H9 (cell line): Measurements from ENCODE around the gene PDE3B. TPM values are rescaled to one million over a fixed set of nuclear protein-coding genes. Genes with fewer than 3 reads are reported as not detected.
"Not testable (repeated sequence)": the region's sequence is repeated elsewhere in the genome, so short reads cannot be mapped to it uniquely, and the experiment has no call there.

ENCODE experiments used
- DNase-seq: peaks from one replicate; pipeline ENCODE4 v3.0.0-alpha.2; 2017
- H2AFZ ChIP-seq: one replicate; pipeline ENCODE4 v1.6.1; 2013; ENCODE audit warnings: mild to moderate bottlenecking, low read length, control low read depth, moderate library complexity
- H2AK5ac ChIP-seq: 2 replicates; pipeline ENCODE4 v1.6.1; 2013; ENCODE audit warnings: low read length, control low read depth, mixed read lengths; ENCODE audit not compliant: insufficient read length
- H2BK120ac ChIP-seq: one replicate; pipeline ENCODE4 v1.6.1; 2013; ENCODE audit warnings: low read depth, mild to moderate bottlenecking, low read length, control low read depth, inconsistent platforms; ENCODE audit not compliant: poor library complexity, severe bottlenecking
- H2BK12ac ChIP-seq: 2 replicates; pipeline ENCODE4 v1.6.1; 2013; ENCODE audit warnings: low read length, control low read depth, mixed read lengths, low read depth; ENCODE audit not compliant: insufficient read length
- H2BK15ac ChIP-seq: 2 replicates; pipeline ENCODE4 v1.6.1; 2013; ENCODE audit warnings: low read depth, low read length, control low read depth
- H2BK20ac ChIP-seq: one replicate; pipeline ENCODE4 v1.6.1; 2013; ENCODE audit warnings: low read depth, mild to moderate bottlenecking, low read length, control low read depth, inconsistent platforms; ENCODE audit not compliant: poor library complexity, severe bottlenecking
- H2BK5ac ChIP-seq: 2 replicates; pipeline ENCODE4 v1.6.1; 2013; ENCODE audit warnings: low read length, control low read depth, mixed read lengths; ENCODE audit not compliant: insufficient read length
- H3K14ac ChIP-seq: 2 replicates; pipeline ENCODE4 v1.6.1; 2013; ENCODE audit warnings: low read length, control low read depth; ENCODE audit not compliant: insufficient read depth
- H3K18ac ChIP-seq: 2 replicates; pipeline ENCODE4 v1.6.1; 2013; ENCODE audit warnings: low read depth, mild to moderate bottlenecking, mixed read lengths, low read length, control low read depth; ENCODE audit not compliant: insufficient read length
- H3K23ac ChIP-seq: 2 replicates; pipeline ENCODE4 v1.6.1; 2013; ENCODE audit warnings: low read length, control low read depth, mixed read lengths, low read depth; ENCODE audit not compliant: insufficient read length
- H3K23me2 ChIP-seq: 2 replicates; pipeline ENCODE4 v1.6.1; 2013; ENCODE audit warnings: low read depth, mild to moderate bottlenecking, mixed read lengths, low read length, control low read depth; ENCODE audit not compliant: insufficient read length, poor library complexity, severe bottlenecking
- H3K27ac ChIP-seq: 2 replicates; pipeline ENCODE4 v1.5.1; 2013; ENCODE audit warnings: low read length, control low read depth, mixed read lengths, low read depth; ENCODE audit not compliant: insufficient read length
- H3K27me3 ChIP-seq: 2 replicates; pipeline ENCODE4 v1.6.1; 2013; ENCODE audit warnings: low read length, control low read depth, inconsistent platforms; ENCODE audit not compliant: insufficient read depth
- H3K4ac ChIP-seq: 2 replicates; pipeline ENCODE4 v1.6.1; 2013; ENCODE audit warnings: low read depth, mild to moderate bottlenecking, control low read depth, inconsistent platforms, low read length, moderate library complexity
- H3K4me1 ChIP-seq: 2 replicates; pipeline ENCODE4 v1.6.1; 2013; ENCODE audit warnings: low read length, control low read depth, inconsistent platforms; ENCODE audit not compliant: insufficient read depth
- H3K4me2 ChIP-seq: 2 replicates; pipeline ENCODE4 v1.6.1; 2013; ENCODE audit warnings: low read length, control low read depth, mixed read lengths; ENCODE audit not compliant: insufficient read length, insufficient read depth
- H3K56ac ChIP-seq: 2 replicates; pipeline ENCODE4 v1.6.1; 2013; ENCODE audit warnings: low read depth, mild to moderate bottlenecking, mixed read lengths, low read length, control low read depth; ENCODE audit not compliant: insufficient read length
- H3K79me1 ChIP-seq: 2 replicates; pipeline ENCODE4 v1.6.1; 2013; ENCODE audit warnings: low read depth, mild to moderate bottlenecking, moderate library complexity, low read length, control low read depth, inconsistent platforms; ENCODE audit not compliant: insufficient read depth, poor library complexity, severe bottlenecking
- H3K79me2 ChIP-seq: 2 replicates; pipeline ENCODE4 v1.6.1; 2013; ENCODE audit warnings: low read length, control low read depth, inconsistent platforms; ENCODE audit not compliant: insufficient read depth
- H3K9ac ChIP-seq: 2 replicates; pipeline ENCODE4 v1.6.1; 2013; ENCODE audit warnings: low read length, control low read depth, mixed read lengths; ENCODE audit not compliant: insufficient read length; ENCODE audit errors: extremely low read depth
- H3K9me3 ChIP-seq: one replicate; pipeline ENCODE4 v1.6.1; 2013; ENCODE audit warnings: low read depth, low read length, inconsistent platforms; ENCODE audit not compliant: control insufficient read depth
- H3T11ph ChIP-seq: one replicate; pipeline ENCODE4 v1.6.1; 2013; ENCODE audit warnings: mild to moderate bottlenecking, low read length, control low read depth, inconsistent platforms
- H4K20me1 ChIP-seq: one replicate; pipeline ENCODE4 v1.6.1; 2013; ENCODE audit not compliant: control insufficient read depth, insufficient read length, insufficient read depth
- H4K5ac ChIP-seq: 2 replicates; pipeline ENCODE4 v1.6.1; 2013; ENCODE audit warnings: low read depth, mild to moderate bottlenecking, mixed read lengths, low read length, control low read depth; ENCODE audit not compliant: insufficient read length
- H4K8ac ChIP-seq: replicated peaks from 2 replicates; pipeline ENCODE4 v1.6.1; 2013; ENCODE audit warnings: low read length, control low read depth, mixed read lengths, low read depth; ENCODE audit not compliant: insufficient read length
- H4K91ac ChIP-seq: 2 replicates; pipeline ENCODE4 v1.6.1; 2013; ENCODE audit warnings: low read depth, mild to moderate bottlenecking, moderate library complexity, mixed read lengths, low read length, control low read depth; ENCODE audit not compliant: insufficient read length
- H3K27ac Mint-ChIP-seq, 3 experiments: 2 replicates in 2 of 3; 3 replicates in 1 of 3; pipeline ENCODE4 v1.8.0; 2020 to 2021; ENCODE audit warnings: mixed read lengths in 3 of 3, mild to moderate bottlenecking in 1 of 3, moderate library complexity in 1 of 3
- H3K27me3 Mint-ChIP-seq: 2 replicates; pipeline ENCODE4 v1.8.0; 2021; ENCODE audit warnings: low read depth, mild to moderate bottlenecking, moderate library complexity, mixed read lengths
- H3K36me3 Mint-ChIP-seq, 3 experiments: 2 replicates in 2 of 3; 3 replicates in 1 of 3; pipeline ENCODE4 v1.8.0; 2020 to 2021; ENCODE audit warnings: low read depth in 3 of 3, mixed read lengths in 3 of 3; ENCODE audit not compliant: insufficient read depth in 1 of 3
- H3K4me1 Mint-ChIP-seq, 2 experiments: 2 replicates each; pipeline ENCODE4 v1.8.0; 2020; ENCODE audit warnings: mixed read lengths in 2 of 2
- H3K4me3 Mint-ChIP-seq, 2 experiments: 2 replicates in 1 of 2; 3 replicates in 1 of 2; pipeline ENCODE4 v1.8.0; 2020 to 2021; ENCODE audit warnings: mild to moderate bottlenecking in 2 of 2, mixed read lengths in 2 of 2, moderate library complexity in 1 of 2
- H3K9me3 Mint-ChIP-seq, 2 experiments: 2 replicates in 1 of 2; 3 replicates in 1 of 2; pipeline ENCODE4 v1.8.0; 2020; ENCODE audit warnings: mild to moderate bottlenecking in 2 of 2, mixed read lengths in 2 of 2, moderate library complexity in 1 of 2
- WGBS: extraction: QIAGEN DNeasy Blood & Tissue Kit; methylation state at CpG from one replicate; pipeline ENCODE4 v1.1.7; 2013; ENCODE audit warnings: missing lambda C conversion rate, low lambda C conversion rate, mixed read lengths; ENCODE audit not compliant: insufficient read length; ENCODE audit errors: extremely low coverage; 5-methylcytosine and 5-hydroxymethylcytosine counted together
- total RNA-seq: library from RNA; stranded (reverse); gene quantifications from 2 replicates; pipeline ENCODE4 v1.2.1, GENCODE V29; 2021
- TF ChIP-seq, protein P1 (sequence below): fragments of 200-600 bp; sonication (generic); conservative IDR thresholded peaks from 3 replicates; pipeline ENCODE4 v1.8.0; 2021; ENCODE audit warnings: antibody characterized with exemption, mild to moderate bottlenecking

The PDE3B gene
- total RNA-seq, 1 experiment from 2014 or later = 6.6 TPM

DNA sequence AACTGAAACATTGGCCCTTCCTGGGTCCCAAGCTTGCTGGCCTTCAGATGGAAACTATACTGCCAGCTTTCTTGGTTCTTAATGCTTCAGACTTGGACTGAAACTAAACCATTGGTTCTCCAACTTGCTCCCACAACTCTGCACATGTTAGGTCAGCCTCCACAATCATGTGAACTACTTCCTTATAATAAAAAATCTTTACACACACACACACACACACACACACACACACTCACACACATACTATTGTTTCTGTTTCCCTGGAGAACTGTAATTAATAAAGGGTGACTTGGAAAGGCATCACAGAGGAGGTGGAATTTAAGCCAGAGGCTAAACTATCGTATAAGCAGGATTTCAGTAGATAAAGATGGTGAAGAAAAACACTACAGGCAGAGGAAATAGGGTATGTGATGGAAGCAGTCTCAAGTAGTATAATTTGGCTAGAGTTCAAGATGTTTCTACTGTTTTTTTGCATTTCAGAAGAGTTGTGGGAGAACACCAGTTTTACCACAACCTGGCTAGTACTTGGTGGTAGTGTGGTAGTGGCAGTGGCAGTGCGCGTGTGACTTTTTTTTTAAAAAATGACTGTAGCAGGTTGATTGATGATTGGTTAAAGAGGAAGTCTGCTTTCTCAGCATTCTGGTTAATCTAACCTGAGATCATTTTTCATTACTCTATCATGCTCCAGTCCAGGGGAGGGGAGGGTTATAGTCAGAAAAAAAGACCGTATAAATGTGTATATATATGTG lies 70.1 kb downstream of the PDE3B start:
- no peak overlapping the region for H3K4ac ChIP-seq
- H2AFZ ChIP-seq = no peak overlapping the region
- H4K8ac ChIP-seq = no peak overlapping the region
- DNase-seq = no peak
- Mint-ChIP-seq H3K27ac (no peak overlapping the region), H3K9me3 (peaks cover 0 to 4% of the 10 kb centered on the region in 2 experiments; a peak in 2 of 5 replicates), H3K27me3 (peaks cover 4% of the 10 kb centered on the region), H3K36me3 (peaks cover 0 to 3% (median 0%) of the 10 kb centered on the region in 3 experiments; a peak in 1 of 7 replicates), H3K4me1 (peaks cover 4 to 5% of the 10 kb centered on the region in 2 experiments), H3K4me3 (no peak overlapping the region)
- no peaks in the 10 kb centered on the region for H3K79me1 ChIP-seq
- no peaks in the 10 kb centered on the region for H3K4me1 ChIP-seq
- no peaks in the 10 kb centered on the region for H3K9me3 ChIP-seq
- H2BK20ac ChIP-seq = no peak overlapping the region
- no peaks in the 10 kb centered on the region for H3K23me2 ChIP-seq
- H2BK120ac ChIP-seq = no peak overlapping the region
- no peak overlapping the region for H3K9ac ChIP-seq
- H4K20me1 ChIP-seq = no peaks in the 10 kb centered on the region
- no peak overlapping the region for H2BK5ac ChIP-seq
- H3T11ph ChIP-seq = no peak overlapping the region
- TF ChIP-seq, protein P1, sequence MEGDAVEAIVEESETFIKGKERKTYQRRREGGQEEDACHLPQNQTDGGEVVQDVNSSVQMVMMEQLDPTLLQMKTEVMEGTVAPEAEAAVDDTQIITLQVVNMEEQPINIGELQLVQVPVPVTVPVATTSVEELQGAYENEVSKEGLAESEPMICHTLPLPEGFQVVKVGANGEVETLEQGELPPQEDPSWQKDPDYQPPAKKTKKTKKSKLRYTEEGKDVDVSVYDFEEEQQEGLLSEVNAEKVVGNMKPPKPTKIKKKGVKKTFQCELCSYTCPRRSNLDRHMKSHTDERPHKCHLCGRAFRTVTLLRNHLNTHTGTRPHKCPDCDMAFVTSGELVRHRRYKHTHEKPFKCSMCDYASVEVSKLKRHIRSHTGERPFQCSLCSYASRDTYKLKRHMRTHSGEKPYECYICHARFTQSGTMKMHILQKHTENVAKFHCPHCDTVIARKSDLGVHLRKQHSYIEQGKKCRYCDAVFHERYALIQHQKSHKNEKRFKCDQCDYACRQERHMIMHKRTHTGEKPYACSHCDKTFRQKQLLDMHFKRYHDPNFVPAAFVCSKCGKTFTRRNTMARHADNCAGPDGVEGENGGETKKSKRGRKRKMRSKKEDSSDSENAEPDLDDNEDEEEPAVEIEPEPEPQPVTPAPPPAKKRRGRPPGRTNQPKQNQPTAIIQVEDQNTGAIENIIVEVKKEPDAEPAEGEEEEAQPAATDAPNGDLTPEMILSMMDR = no peak
- no peak overlapping the region for H2BK15ac ChIP-seq
- H3K79me2 ChIP-seq = no peaks in the 10 kb centered on the region
- no peak overlapping the region for H2BK12ac ChIP-seq
- no peak overlapping the region for H3K23ac ChIP-seq
- no peak overlapping the region for H3K14ac ChIP-seq
- H3K27ac ChIP-seq = no peak overlapping the region
- H4K91ac ChIP-seq = no peak overlapping the region
- WGBS = no CpG with 5 or more reads among the region's 4 CpGs
- H3K27me3 ChIP-seq = no peaks in the 10 kb centered on the region
- no peak overlapping the region for H4K5ac ChIP-seq
- no peak overlapping the region for H3K56ac ChIP-seq
- H3K4me2 ChIP-seq = no peak overlapping the region
- H2AK5ac ChIP-seq = no peak overlapping the region
- no peak overlapping the region for H3K18ac ChIP-seq

DNA sequence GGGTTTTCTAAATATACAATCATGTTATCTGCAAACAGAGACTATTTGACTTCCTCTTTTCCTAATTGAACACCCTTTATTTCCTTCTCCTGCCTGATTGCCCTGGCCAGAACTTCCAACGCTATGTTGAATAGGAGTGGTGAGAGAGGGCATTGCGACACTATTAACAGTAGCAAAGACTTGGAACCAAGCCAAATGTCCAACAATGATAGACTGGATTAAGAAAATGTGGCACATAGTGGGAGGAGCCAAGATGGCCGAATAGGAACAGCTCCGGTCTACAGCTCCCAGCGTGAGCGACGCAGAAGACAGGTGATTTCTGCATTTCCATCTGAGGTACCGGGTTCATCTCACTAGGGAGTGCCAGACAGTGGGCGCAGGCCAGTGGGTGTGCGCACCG lies 72.1 kb downstream of the PDE3B start:
- not testable (repeated sequence) for H3K4me2 ChIP-seq, H2BK20ac ChIP-seq, H3K14ac ChIP-seq, H4K91ac ChIP-seq, H2BK120ac ChIP-seq, H3K4me1 Mint-ChIP-seq, H3T11ph ChIP-seq, H3K23ac ChIP-seq, H3K36me3 Mint-ChIP-seq, H4K20me1 ChIP-seq, H3K4me1 ChIP-seq, H3K4ac ChIP-seq, H3K56ac ChIP-seq, H4K8ac ChIP-seq, H3K18ac ChIP-seq, H2AFZ ChIP-seq, DNase-seq, H3K9me3 Mint-ChIP-seq, H3K79me2 ChIP-seq, H3K27me3 ChIP-seq, H2BK15ac ChIP-seq, H3K9me3 ChIP-seq, H3K27ac ChIP-seq, H3K9ac ChIP-seq, H2BK5ac ChIP-seq, H3K23me2 ChIP-seq, H2AK5ac ChIP-seq, H3K27me3 Mint-ChIP-seq, H2BK12ac ChIP-seq, H4K5ac ChIP-seq, H3K79me1 ChIP-seq
- H3K4me3 Mint-ChIP-seq = peak overlapping the region; percentile 52 to 68; a peak in 3 of 5 replicates
- WGBS = no CpG with 5 or more reads among the region's 11 CpGs
- H3K27ac Mint-ChIP-seq = peak overlapping the region in 2 of 3 experiments; percentile 44 to 81; a peak in 3 of 7 replicates
